Large intestine (tissue), 3 donors: ENCODE measurements around the gene SARNP. TPM values are rescaled to one million over a fixed set of nuclear protein-coding genes. Genes with fewer than 3 reads are reported as not detected.
A peak's percentile ranks its signal among the peaks of the same experiment; 100 is the strongest.
"Not testable (repeated sequence)": the region's sequence is repeated elsewhere in the genome, so short reads cannot be mapped to it uniquely, and the experiment has no call there.

Experiments used
- DNase-seq, 2 donors: peaks; one replicate each; pipeline versions ENCODE4 v3.0.0 to v3.0.0-alpha.2; 2013
- H3K27ac ChIP-seq: one replicate; pipeline ENCODE4 v1.5.1; 2013; ENCODE audit warnings: low read length
- H3K27me3 ChIP-seq: 2 replicates; pipeline ENCODE4 v1.6.1; 2013; ENCODE audit warnings: low read length; ENCODE audit not compliant: control insufficient read depth, insufficient read depth
- H3K36me3 ChIP-seq: 2 replicates; pipeline ENCODE4 v1.6.1; 2013; ENCODE audit warnings: low read length; ENCODE audit not compliant: control insufficient read depth, insufficient read depth
- H3K4me1 ChIP-seq: one replicate; pipeline ENCODE4 v1.6.1; 2013; ENCODE audit warnings: low read length; ENCODE audit not compliant: control insufficient read depth, insufficient read depth
- H3K4me3 ChIP-seq: one replicate; pipeline ENCODE4 v1.5.1; 2013; ENCODE audit warnings: low read length
- H3K9me3 ChIP-seq: one replicate; pipeline ENCODE4 v1.6.1; 2013; ENCODE audit warnings: mild to moderate bottlenecking, low read depth, low read length, moderate library complexity; ENCODE audit not compliant: control insufficient read depth
- WGBS: methylation state at CpG from one replicate; pipeline ENCODE4 v1.1.5; 2013; ENCODE audit warnings: low lambda C conversion rate; ENCODE audit not compliant: insufficient coverage; 5-methylcytosine and 5-hydroxymethylcytosine counted together
- polyA plus RNA-seq: library from polyadenylated mRNA; unstranded; fragments of 120-200 nt; gene quantifications from one replicate; pipeline ENCODE4 v1.2.1, GENCODE V29; 2013

SARNP gene
- polyA plus RNA-seq, 1 donor: 71.4 TPM

- Histone ChIP-seq H3K9me3 (no peaks in the 10 kb centered on the region), H3K4me3 (no peak overlapping the region), H3K27ac (no peak overlapping the region), H3K36me3 (no peaks in the 10 kb centered on the region), H3K4me1 (no peaks in the 10 kb centered on the region), H3K27me3 (no peaks in the 10 kb centered on the region)
- DNase-seq: no peak
- WGBS: no CpG with 5 or more reads among the region's 11 CpGs
Measured at GRCh38 chr12:55840581-55841351, 23.2 kb upstream of the SARNP start.

DNA sequence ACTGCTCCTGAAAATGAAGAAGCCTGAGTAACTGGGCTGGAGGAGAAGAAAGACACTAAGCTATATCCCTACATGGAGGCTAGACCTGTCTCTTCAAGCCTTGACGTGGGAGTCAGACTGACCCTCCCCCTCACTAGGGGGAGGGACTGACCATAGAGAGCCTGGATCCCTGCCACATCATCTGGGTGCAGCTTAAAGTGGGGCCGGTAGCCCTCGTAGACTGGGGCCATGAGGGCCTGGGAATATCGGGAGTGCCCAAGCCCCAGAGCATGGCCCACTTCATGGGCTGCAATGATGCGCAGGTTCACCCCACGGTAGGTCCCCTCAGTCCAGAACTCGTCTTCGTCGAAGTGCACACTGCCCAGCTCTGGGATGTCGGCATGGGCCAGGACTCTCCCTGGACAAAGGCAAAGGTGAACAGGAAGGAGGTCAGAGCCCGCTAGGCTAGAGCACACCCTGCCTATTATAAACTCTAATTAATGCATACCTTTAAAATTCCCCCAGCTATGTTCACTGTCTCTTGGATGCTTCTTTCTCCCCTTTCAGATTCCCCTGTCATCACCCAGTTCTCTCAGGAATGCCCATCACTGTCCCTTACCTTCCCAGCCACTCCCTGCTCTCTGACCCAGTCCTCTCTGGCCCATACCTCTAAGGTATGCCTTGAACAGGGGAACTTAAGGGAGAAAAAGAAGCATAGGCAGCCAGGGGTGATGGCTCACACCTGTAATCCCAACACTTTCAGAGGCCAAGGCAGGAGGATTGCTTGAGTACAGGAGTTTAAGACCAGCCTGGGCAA is 22.0 kb upstream of the SARNP start:
- no peaks in the 10 kb centered on the region for H3K4me1 ChIP-seq
- no peaks in the 10 kb centered on the region for H3K9me3 ChIP-seq
- no peak overlapping the region for H3K4me3 ChIP-seq
- H3K27ac ChIP-seq: no peak overlapping the region
- DNase-seq: no peak
- H3K36me3 ChIP-seq: peaks cover 6% of the 10 kb centered on the region
- 90% methylated on average over 4 of the region's 11 CpGs for WGBS
- no peaks in the 10 kb centered on the region for H3K27me3 ChIP-seq

- Histone ChIP-seq H3K36me3 (peaks cover 8% of the 10 kb centered on the region), H3K27me3 (no peaks in the 10 kb centered on the region), H3K4me3 (no peak overlapping the region), H3K27ac (no peak overlapping the region), H3K4me1 (no peaks in the 10 kb centered on the region), H3K9me3 (no peaks in the 10 kb centered on the region)
- no CpG with 5 or more reads among the region's 3 CpGs for WGBS
- DNase-seq: no peak
Measured at GRCh38 chr12:55838361-55838760, 20.8 kb upstream of the SARNP start.

GRCh38 chr12:55834400-55834799 is 16.9 kb upstream of the SARNP start:
- H3K4me3 ChIP-seq, H3K4me1 ChIP-seq, DNase-seq, H3K9me3 ChIP-seq, H3K27me3 ChIP-seq, H3K27ac ChIP-seq, H3K36me3 ChIP-seq: not testable (repeated sequence)
- no CpG with 5 or more reads among the region's 6 CpGs for WGBS

DNA sequence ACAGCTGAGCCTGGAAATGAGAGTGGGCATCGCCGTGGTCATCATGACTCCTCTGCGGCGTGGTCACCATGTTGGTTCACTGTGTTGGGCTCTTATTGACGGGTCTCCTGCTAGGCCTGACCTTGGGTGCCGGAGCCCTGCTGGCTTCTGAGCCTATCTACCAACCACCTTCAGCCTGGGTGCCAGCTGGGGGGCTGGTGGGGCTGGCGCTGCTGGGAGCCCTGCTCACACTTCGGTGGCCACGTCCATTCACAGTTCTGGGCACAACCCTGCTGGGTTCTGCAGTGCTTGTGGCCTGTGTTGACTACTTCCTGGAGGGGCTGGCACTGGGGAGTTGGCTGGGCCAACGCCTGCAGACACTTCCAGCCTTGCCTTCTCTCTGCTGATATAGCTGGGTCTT is 15.5 kb upstream of the SARNP start:
- H3K27me3 ChIP-seq: no peaks in the 10 kb centered on the region

DNA sequence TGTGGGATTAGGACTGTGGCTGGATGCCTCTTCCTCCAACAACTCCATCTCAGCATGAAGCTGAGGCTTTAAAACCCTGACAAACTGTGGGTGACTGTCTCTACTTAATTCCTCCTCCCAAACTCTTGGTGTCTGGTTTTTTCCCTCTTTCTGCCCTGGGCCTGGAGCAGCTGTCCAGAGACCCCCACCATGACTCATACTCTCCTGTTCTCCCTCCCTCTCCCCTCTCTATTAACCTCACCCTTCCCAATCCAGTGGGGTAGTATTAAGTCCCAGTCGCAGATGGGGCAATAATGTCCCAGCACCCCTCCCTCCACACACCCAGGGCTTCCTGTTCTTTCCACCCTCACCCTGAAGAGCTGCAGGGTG is 13.9 kb upstream of the SARNP start:
- H3K9me3 ChIP-seq: no peaks in the 10 kb centered on the region
- WGBS: no CpG with 5 or more reads among the region's 1 CpG

More for the DNA sequence above, 15.5 kb upstream of the SARNP start:
- peaks cover 9% of the 10 kb centered on the region for H3K4me1 ChIP-seq
- WGBS: no CpG with 5 or more reads among the region's 10 CpGs
- DNase-seq: no peak
- H3K9me3 ChIP-seq: no peaks in the 10 kb centered on the region
- H3K4me3 ChIP-seq: no peak overlapping the region
- no peak overlapping the region for H3K27ac ChIP-seq
- peaks cover 12% of the 10 kb centered on the region for H3K36me3 ChIP-seq

DNA sequence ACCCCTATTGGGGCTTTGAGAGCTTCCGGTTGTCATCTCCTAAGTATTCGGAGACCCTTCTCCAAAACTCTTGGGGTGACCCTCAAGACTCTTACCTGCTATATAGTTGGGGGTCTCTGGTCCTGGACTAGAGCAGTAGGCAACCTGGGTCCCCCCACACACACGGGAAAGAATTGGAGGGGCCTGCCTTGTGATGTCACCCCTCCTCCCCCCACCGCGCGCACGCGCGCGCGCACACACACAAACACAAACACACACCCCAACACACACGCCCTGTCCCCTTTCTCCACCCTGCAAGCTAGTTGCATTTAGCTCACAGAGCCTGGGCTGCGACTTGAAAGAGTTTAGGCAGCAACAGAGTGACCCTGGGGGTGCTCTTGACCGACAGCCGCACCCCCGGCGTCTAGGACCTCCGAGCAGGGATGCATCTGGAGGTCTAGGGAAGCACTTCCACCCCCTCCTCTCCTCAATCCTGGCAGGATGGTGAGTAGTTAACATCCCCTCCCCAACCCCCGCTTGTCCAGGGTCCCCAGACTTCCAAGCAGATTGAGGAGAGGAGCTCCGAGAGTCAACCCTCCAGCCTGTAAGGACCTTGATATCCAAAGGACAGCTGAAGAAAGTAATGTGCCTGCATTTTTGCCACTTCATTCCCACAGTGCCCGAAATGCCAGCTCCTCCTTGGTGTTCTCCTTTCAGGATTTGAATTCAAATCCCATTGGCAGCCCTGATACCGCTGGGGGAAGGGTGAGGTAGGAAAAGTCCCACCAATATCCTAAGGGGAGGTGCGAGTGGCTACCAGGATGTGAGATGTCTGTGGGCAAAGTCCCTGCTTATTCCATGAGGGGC is 13.3 kb upstream of the SARNP start:
- Histone ChIP-seq H3K27me3 (no peaks in the 10 kb centered on the region), H3K27ac (peak overlapping the region; percentile 95), H3K4me3 (peak overlapping the region; percentile 100), H3K36me3 (peaks cover 13% of the 10 kb centered on the region), H3K9me3 (no peaks in the 10 kb centered on the region), H3K4me1 (peaks cover 22% of the 10 kb centered on the region)
- DNase-seq: peak; percentile 81 to 89
- no CpG with 5 or more reads among the region's 23 CpGs for WGBS

More for the DNA sequence above, 13.9 kb upstream of the SARNP start:
- Histone ChIP-seq H3K27me3 (no peaks in the 10 kb centered on the region), H3K4me3 (peak overlapping the region; percentile 100), H3K27ac (peak overlapping the region; percentile 95), H3K4me1 (peaks cover 19% of the 10 kb centered on the region), H3K36me3 (peaks cover 13% of the 10 kb centered on the region)
- no peak for DNase-seq

DNA sequence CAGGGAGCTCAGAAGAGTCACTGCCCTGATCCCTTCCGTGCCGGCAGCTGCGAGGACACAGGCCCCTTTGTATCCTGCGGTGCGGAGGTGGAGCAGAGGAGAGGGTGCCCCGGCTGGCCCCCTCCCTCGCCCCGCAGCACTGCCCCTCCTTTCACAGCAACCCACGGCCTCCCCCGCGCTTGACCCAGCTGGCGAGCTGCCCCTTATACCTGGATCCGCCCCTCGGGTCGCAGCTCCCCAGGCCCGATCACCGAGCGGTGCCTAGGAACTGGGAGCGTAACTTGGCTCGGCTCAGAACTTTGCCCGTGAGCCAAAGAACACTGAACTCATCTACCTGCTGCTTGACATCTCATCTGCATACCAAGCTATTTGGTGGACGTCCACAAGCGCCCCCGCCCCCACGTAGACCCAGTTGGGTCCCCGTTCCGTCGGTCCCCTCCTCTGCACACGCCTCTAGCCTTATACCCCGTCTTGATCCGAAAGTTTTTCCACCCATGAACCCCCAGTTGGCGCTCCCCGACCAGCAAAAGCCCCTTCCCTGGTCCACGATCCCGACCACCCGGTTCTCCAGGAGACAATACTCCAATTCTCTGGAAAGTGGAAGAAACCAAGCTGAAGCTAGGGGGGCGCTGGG is 12.6 kb upstream of the SARNP start:
- peaks cover 22% of the 10 kb centered on the region for H3K4me1 ChIP-seq
- no CpG with 5 or more reads among the region's 37 CpGs for WGBS
- DNase-seq: peak; percentile 41 to 79

GRCh38 chr12:55828357-55828756 is 10.8 kb upstream of the SARNP start:
- H3K27me3 ChIP-seq: no peaks in the 10 kb centered on the region
- H3K27ac ChIP-seq: no peak overlapping the region
- H3K4me1 ChIP-seq: peaks cover 28% of the 10 kb centered on the region
- no peak for DNase-seq
- H3K36me3 ChIP-seq: peaks cover 5% of the 10 kb centered on the region
- no peak overlapping the region for H3K4me3 ChIP-seq
- WGBS: no CpG with 5 or more reads among the region's 5 CpGs
- H3K9me3 ChIP-seq: no peaks in the 10 kb centered on the region

More for the DNA sequence above, 12.6 kb upstream of the SARNP start:
- H3K36me3 ChIP-seq: peaks cover 13% of the 10 kb centered on the region
- H3K27me3 ChIP-seq: no peaks in the 10 kb centered on the region
- no peaks in the 10 kb centered on the region for H3K9me3 ChIP-seq
- peak overlapping the region; percentile 95 for H3K27ac ChIP-seq
- peak overlapping the region; percentile 100 for H3K4me3 ChIP-seq

- peaks cover 33% of the 10 kb centered on the region for H3K4me1 ChIP-seq
- WGBS: 89% methylated on average over 5 of the region's 15 CpGs
Measured at GRCh38 chr12:55827806-55828205, 10.3 kb upstream of the SARNP start.

More at GRCh38 chr12:55827806-55828205, 10.3 kb upstream of the SARNP start:
- H3K4me3 ChIP-seq: no peak overlapping the region
- H3K27ac ChIP-seq: no peak overlapping the region
- peaks cover 8% of the 10 kb centered on the region for H3K36me3 ChIP-seq
- DNase-seq: no peak
- no peaks in the 10 kb centered on the region for H3K27me3 ChIP-seq
- H3K9me3 ChIP-seq: no peaks in the 10 kb centered on the region
